ENCODE measurements around the gene TSHR.

DNA sequence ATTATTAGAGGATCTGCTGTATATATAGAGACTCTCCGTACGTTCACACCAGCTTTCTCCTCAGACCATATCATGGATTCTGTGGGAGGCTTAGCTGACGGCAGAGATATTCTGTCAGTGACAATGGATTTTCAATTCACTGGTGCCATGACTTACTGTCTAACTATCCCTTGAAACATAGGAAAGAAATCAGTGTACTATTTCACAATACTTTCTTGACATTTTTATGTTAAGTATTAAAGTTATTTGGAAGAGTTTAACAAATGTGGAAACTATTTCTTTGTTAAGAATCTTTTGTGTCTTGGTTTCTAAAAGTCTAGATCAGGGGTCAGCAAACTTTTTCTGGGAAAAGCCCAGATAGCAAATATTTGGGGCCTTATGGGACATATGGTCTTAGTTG, 146.8 kb downstream of the TSHR start:
- TF ChIP-seq REST (IDR thresholded peaks at IDR 0.05; ENCODE audit: insufficient read depth in 1 of 2, low read depth in 2 of 2, low read length in 2 of 2) (no peak), POLR2AphosphoS5 (IDR thresholded peaks at IDR 0.05; ENCODE audit: low read depth, low read length) (no peak), TAF1 (IDR thresholded peaks at IDR 0.05; ENCODE audit: borderline replicate concordance, insufficient read depth, low read length) (no peak), SIN3A (IDR thresholded peaks at IDR 0.05; ENCODE audit: borderline replicate concordance, insufficient read depth, low read length) (no peak)
